ENCODE measurements around the gene SUSD3.

DNA sequence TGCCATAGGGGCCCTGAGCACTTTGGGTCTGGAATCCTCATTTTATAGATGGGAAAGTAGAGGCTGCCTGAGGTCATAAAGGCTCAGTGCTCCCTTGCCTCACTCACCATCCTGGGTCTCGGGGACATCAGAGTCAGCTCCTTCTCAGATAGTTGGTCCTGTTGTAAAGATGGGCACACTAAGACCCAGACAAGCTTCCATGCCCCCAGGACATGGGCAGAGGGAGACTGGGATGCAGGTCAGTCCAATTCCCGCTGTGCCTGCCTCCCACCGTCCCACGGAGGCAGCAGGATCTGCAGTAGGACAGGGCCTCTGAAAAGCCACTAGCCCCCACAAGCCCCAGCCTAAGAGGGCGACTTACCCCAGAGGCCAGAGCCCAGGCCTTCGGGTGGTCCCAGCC is 19.0 kb upstream of the SUSD3 start:
- TF ChIP-seq CTCF (IDR thresholded peaks at IDR 0.05; ENCODE audit: low read depth, low read length, poor library complexity, severe bottlenecking) (no peak), EZH2phosphoT487 (IDR thresholded peaks at IDR 0.05; ENCODE audit: borderline replicate concordance, low read length) (no peak)
